Suprapubic skin (tissue), 4 donors: ENCODE results near the gene KIF16B. TPM values are rescaled to one million over a fixed set of nuclear protein-coding genes. Genes with fewer than 3 reads are reported as not detected.

Experiments
- DNase-seq, 2 donors: peaks; one replicate each; pipeline ENCODE4 v3.0.0-alpha.2; 2019; ENCODE audit warnings: low spot score in 2 of 2
- H3K27ac ChIP-seq: fragments of 200-600 bp; sonication (generic); one replicate; pipeline ENCODE4 v1.5.1; 2019
- H3K27me3 ChIP-seq: fragments of 200-600 bp; sonication (generic); one replicate; pipeline ENCODE4 v1.5.1; 2019
- H3K36me3 ChIP-seq: fragments of 200-600 bp; sonication (generic); one replicate; pipeline ENCODE4 v1.5.1; 2019
- H3K4me1 ChIP-seq: fragments of 200-600 bp; sonication (generic); one replicate; pipeline ENCODE4 v1.5.1; 2019
- H3K4me3 ChIP-seq: fragments of 200-600 bp; sonication (generic); one replicate; pipeline ENCODE4 v1.5.1; 2019; ENCODE audit warnings: mild to moderate bottlenecking
- H3K9me3 ChIP-seq: fragments of 200-600 bp; sonication (generic); one replicate; pipeline ENCODE4 v1.5.1; 2019
- EP300 ChIP-seq: sonication (generic); formaldehyde crosslinking; IDR thresholded peaks from one replicate; pipeline ENCODE4 v1.6.1; 2017; ENCODE audit warnings: antibody characterized with exemption
- POLR2A ChIP-seq, 2 donors: fragments of 450-650 bp; IDR thresholded peaks; one replicate each; pipeline ENCODE4 v1.6.1; 2017; ENCODE audit warnings: antibody characterized with exemption in 2 of 2, mild to moderate bottlenecking in 2 of 2, moderate library complexity in 2 of 2
- POLR2AphosphoS5 ChIP-seq, 3 donors: sonication (generic); formaldehyde crosslinking; IDR thresholded peaks; one replicate each; pipeline ENCODE4 v1.6.1; 2017; ENCODE audit warnings: antibody characterized with exemption in 3 of 3
- WGBS: methylation state at CpG from one replicate; pipeline ENCODE4 v1.1.5; 2018; 5-methylcytosine and 5-hydroxymethylcytosine counted together
- total RNA-seq, 4 donors: library from RNA; depleted of rRNA; stranded (reverse); fragments of >200 nt; gene quantifications; one replicate each; pipeline ENCODE4 v1.1.0, GENCODE V29; 2016
- TF ChIP-seq, protein P1 (sequence below), 2 donors: fragments of 200-600 bp in 1 of 2; fragments of 450-650 bp in 1 of 2; sonication (generic) in 1 of 2; IDR thresholded peaks; one replicate each; pipeline ENCODE4 v1.5.1; 2016 to 2019; ENCODE audit warnings: antibody characterized with exemption in 2 of 2, mild to moderate bottlenecking in 1 of 2, moderate library complexity in 1 of 2

The KIF16B gene
- total RNA-seq, 4 donors from 2014 or later, result 23.7 to 64.0 (median 38.2) TPM

- Histone ChIP-seq H3K9me3 (no peaks in the 10 kb centered on the region), H3K27me3 (no peaks in the 10 kb centered on the region), H3K4me3 (no peak overlapping the region), H3K36me3 (peaks cover 26% of the 10 kb centered on the region), H3K27ac (no peak overlapping the region), H3K4me1 (no peaks in the 10 kb centered on the region)
- WGBS, result 96% methylated on average over 6 of the region's 6 CpGs
- TF ChIP-seq, protein P1, sequence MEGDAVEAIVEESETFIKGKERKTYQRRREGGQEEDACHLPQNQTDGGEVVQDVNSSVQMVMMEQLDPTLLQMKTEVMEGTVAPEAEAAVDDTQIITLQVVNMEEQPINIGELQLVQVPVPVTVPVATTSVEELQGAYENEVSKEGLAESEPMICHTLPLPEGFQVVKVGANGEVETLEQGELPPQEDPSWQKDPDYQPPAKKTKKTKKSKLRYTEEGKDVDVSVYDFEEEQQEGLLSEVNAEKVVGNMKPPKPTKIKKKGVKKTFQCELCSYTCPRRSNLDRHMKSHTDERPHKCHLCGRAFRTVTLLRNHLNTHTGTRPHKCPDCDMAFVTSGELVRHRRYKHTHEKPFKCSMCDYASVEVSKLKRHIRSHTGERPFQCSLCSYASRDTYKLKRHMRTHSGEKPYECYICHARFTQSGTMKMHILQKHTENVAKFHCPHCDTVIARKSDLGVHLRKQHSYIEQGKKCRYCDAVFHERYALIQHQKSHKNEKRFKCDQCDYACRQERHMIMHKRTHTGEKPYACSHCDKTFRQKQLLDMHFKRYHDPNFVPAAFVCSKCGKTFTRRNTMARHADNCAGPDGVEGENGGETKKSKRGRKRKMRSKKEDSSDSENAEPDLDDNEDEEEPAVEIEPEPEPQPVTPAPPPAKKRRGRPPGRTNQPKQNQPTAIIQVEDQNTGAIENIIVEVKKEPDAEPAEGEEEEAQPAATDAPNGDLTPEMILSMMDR (IDR thresholded peaks at IDR 0.05), result no peak
- no peak for TF ChIP-seq POLR2A (IDR thresholded peaks at IDR 0.05)
- DNase-seq, result no peak
Observed at GRCh38 chr20:16486532-16486931, 86.7 kb downstream of the KIF16B start.

- Histone ChIP-seq H3K4me3 (no peak overlapping the region), H3K27me3 (no peaks in the 10 kb centered on the region), H3K36me3 (peaks cover 29% of the 10 kb centered on the region), H3K9me3 (no peaks in the 10 kb centered on the region), H3K4me1 (no peaks in the 10 kb centered on the region), H3K27ac (no peak overlapping the region)
- no peak for DNase-seq
- WGBS, result 63% methylated on average over 1 of the region's 1 CpG
- TF ChIP-seq EP300 (no peak), POLR2AphosphoS5 (IDR thresholded peaks at IDR 0.05) (no peak), POLR2A (IDR thresholded peaks at IDR 0.05) (no peak)
- TF ChIP-seq, protein P1 (IDR thresholded peaks at IDR 0.05), result no peak
Observed at GRCh38 chr20:16485401-16485800, 87.8 kb downstream of the KIF16B start.

- DNase-seq, result no peak
- no peaks in the 10 kb centered on the region for H3K9me3 ChIP-seq
- no peaks in the 10 kb centered on the region for H3K27me3 ChIP-seq
- WGBS, result 97% methylated on average over 1 of the region's 2 CpGs
- no peak overlapping the region for H3K27ac ChIP-seq
- H3K36me3 ChIP-seq, result peaks cover 12% of the 10 kb centered on the region
- no peak overlapping the region for H3K4me3 ChIP-seq
- TF ChIP-seq, protein P1 (IDR thresholded peaks at IDR 0.05), result no peak
- TF ChIP-seq POLR2AphosphoS5 (IDR thresholded peaks at IDR 0.05) (no peak), EP300 (no peak), POLR2A (IDR thresholded peaks at IDR 0.05) (no peak)
- H3K4me1 ChIP-seq, result no peaks in the 10 kb centered on the region
Observed at GRCh38 chr20:16483024-16483423, 90.2 kb downstream of the KIF16B start.

DNA sequence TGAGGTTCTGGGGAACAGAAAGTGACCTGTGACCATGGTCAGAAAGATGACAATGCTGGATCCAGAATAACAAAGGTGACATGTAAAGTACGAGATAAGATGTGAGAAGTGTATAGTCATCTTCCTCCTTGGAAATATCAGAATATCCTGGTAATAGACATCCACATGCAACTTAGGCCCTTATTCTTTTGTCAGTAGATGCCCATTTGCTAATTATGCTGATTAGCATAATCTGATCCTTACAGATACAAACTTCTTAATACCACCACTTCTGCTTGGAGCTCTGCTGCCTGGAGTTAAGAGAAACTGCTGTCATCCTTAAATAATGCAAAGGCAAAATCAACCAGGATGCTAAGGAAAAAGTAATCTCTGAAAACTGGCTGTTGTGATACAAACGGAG, 91.3 kb downstream of the KIF16B start:
- Histone ChIP-seq H3K36me3 (peaks cover 12% of the 10 kb centered on the region), H3K4me1 (no peaks in the 10 kb centered on the region), H3K27ac (no peak overlapping the region), H3K9me3 (no peaks in the 10 kb centered on the region), H3K27me3 (no peaks in the 10 kb centered on the region), H3K4me3 (no peak overlapping the region)
- 76% methylated on average over 2 of the region's 2 CpGs for WGBS
- no peak for DNase-seq
- no peak for TF ChIP-seq POLR2AphosphoS5 (IDR thresholded peaks at IDR 0.05)
- no peak for TF ChIP-seq EP300
- TF ChIP-seq POLR2A (IDR thresholded peaks at IDR 0.05), result no peak
- TF ChIP-seq, protein P1 (IDR thresholded peaks at IDR 0.05), result no peak

DNA sequence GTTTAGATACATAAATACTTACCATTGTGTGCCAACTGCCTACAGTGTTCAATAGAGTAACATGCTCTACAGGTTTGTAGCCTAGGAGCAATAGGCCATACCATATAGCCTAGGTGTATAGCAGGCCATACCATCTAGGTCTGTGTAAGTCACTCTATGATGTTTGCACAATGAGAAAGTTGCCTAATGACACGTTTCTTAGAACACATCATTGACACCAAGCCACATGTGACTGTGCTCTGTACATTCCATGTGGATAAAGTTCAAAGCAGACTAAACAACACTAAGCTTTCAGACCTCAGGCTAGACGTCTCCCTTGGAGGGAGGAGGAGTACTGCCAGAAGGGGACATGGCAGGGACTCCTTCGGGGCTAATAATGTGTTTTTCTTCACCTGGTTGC, 93.6 kb downstream of the KIF16B start:
- Histone ChIP-seq H3K27me3 (no peaks in the 10 kb centered on the region), H3K27ac (no peak overlapping the region), H3K9me3 (no peaks in the 10 kb centered on the region), H3K36me3 (peaks cover 12% of the 10 kb centered on the region), H3K4me1 (peaks cover 9% of the 10 kb centered on the region), H3K4me3 (no peak overlapping the region)
- TF ChIP-seq, protein P1 (IDR thresholded peaks at IDR 0.05), result no peak
- TF ChIP-seq POLR2A (IDR thresholded peaks at IDR 0.05) (no peak), POLR2AphosphoS5 (IDR thresholded peaks at IDR 0.05) (no peak), EP300 (no peak)
- 41% methylated on average over 3 of the region's 3 CpGs for WGBS
- no peak for DNase-seq
